AG10803 (cell line): ENCODE data around the gene FGFR3.
A peak's percentile ranks its signal among the peaks of the same experiment; 100 is the strongest.

Experiments used
- DNase-seq: peaks from one replicate; pipeline ENCODE4 v3.0.0; 2010; ENCODE audit warnings: low read depth
- H3K4me3 ChIP-seq: 2 replicates; pipeline ENCODE4 v1.5.1; 2011; ENCODE audit warnings: mild to moderate bottlenecking, low read length, control low read depth
- TF ChIP-seq, protein P1 (sequence below): conservative IDR thresholded peaks from 2 replicates; pipeline ENCODE4 v1.5.1; 2011; ENCODE audit warnings: mild to moderate bottlenecking, low read length, control low read depth, inconsistent platforms

FGFR3 gene

DNA sequence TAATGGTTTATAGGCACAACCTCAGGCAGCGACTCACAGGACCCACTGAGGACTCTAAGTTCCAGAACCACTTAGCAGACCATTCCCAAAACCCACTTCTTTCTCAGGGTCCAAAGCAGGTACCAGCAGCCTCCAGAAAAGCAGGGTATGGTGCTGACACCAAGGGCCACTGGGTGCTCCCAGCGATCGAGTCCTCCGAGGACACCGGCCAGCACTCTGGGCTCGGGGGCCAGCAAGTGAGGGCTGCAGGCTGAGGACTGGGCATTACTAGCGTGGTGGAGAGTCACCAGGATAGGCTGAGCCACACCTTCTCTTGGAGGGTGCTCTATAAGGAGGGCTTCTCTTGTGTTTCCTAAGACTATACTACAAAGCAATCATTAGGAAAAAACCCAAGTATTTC, 43.6 kb downstream of the FGFR3 start:
- no peak for DNase-seq
- H3K4me3 ChIP-seq: no peak overlapping the region
- TF ChIP-seq, protein P1, sequence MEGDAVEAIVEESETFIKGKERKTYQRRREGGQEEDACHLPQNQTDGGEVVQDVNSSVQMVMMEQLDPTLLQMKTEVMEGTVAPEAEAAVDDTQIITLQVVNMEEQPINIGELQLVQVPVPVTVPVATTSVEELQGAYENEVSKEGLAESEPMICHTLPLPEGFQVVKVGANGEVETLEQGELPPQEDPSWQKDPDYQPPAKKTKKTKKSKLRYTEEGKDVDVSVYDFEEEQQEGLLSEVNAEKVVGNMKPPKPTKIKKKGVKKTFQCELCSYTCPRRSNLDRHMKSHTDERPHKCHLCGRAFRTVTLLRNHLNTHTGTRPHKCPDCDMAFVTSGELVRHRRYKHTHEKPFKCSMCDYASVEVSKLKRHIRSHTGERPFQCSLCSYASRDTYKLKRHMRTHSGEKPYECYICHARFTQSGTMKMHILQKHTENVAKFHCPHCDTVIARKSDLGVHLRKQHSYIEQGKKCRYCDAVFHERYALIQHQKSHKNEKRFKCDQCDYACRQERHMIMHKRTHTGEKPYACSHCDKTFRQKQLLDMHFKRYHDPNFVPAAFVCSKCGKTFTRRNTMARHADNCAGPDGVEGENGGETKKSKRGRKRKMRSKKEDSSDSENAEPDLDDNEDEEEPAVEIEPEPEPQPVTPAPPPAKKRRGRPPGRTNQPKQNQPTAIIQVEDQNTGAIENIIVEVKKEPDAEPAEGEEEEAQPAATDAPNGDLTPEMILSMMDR: no peak

DNA sequence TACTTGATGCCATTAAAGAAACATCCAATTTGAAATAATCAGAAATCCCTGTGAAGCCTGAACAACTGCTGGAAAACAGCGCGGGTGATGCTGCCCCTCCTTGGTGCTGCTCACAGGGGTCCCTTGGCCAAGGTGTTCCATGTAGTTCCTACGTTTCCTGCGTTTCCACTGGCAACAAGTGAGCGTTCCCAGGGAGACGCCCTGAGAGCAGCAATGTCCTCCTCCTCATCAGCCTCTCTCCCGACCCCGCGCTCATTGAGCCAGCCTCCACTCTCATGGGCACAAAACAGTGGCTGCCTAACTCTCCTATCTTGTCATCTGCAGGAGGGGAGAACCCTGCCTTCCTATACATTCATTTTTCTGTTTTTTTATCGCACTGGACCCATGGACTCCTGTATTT, 44.0 kb downstream of the FGFR3 start:
- TF ChIP-seq, protein P1: no peak
- no peak overlapping the region for H3K4me3 ChIP-seq
- no peak for DNase-seq

DNA sequence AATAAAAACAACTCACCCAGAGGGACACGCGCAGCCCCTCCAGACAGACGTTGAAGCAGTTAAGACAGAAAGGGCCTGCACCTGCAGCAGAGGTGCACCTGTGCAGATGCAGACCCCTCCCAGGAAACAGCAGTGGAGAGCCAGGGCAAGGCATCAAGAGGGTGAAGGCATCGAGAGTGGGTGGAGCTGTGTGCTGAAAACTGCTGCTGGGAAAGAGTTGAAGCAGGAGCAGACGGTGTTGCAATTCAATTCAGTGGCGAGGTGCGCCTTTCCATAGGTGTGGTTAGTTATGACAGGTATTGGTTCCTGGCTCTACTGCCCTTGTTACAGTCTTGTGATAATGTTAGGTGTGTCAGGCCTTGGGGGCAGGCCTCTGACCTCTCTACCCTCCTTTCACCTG, 46.2 kb downstream of the FGFR3 start:
- no peak for DNase-seq
- no peak overlapping the region for H3K4me3 ChIP-seq
- TF ChIP-seq, protein P1: no peak

DNA sequence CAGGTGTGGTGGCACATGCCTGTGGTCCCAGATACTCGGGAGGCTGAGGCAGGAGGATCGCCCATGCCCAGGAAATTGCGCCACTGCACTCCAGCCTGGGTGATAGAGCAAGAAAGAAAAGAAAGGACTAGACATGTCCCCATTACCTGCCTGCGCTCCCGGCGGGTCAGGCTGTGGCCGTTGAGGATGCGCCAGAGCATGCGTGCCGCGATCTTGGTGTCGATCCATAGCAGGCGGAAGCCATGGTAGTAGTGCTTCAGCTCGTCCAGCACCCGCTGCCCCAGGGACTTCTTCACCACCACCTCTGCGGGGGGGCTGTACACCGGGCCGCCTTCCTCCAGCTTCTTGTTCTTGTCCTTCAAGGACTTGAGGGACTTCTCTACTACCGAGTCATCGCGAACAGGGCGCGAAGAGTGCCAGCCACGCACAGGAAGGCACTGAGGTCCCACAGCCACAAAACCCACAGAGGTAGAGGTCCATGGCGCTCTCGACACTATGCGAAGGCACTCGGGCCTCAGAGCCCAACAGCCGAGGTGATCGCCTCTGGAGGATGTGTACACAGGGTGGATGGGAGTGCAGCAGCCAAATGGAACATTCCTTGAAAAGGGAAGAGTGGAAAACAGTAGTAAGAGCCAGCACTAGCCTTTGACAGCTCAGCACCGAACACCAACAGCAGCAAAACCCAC, 48.3 kb downstream of the FGFR3 start:
- no peak overlapping the region for H3K4me3 ChIP-seq
- TF ChIP-seq, protein P1: no peak
- DNase-seq: no peak

GRCh38 chr4:1841887-1842210, 48.8 kb downstream of the FGFR3 start:
- TF ChIP-seq, protein P1: no peak
- H3K4me3 ChIP-seq: no peak overlapping the region
- DNase-seq: no peak

DNA sequence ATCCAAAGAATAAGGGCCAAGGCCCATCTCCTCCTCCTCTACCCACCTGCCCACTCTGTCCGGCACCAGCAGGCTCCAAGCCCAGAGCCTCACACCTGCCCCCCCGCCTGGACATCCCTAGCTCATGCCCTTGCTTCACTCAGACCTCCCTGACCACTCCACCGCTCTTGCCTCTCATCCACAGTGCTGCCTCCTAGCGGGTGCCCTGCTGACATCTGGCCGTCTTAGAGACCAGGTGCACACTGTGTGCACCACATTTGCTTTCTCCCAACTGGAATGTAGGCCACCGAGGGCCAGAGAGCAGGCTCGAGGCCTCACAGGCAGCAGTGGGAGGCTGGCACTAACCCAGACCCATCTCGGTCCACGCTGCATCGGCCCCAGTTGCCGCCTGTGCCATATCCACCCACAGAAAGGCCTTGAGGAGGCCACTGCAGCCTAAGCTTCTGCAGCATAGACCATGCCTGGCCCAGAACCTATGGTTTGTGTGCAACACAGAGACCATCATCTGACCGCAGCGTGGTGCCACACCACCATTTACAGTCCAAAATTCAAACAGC, 49.3 kb downstream of the FGFR3 start:
- DNase-seq: no peak
- TF ChIP-seq, protein P1: no peak
- no peak overlapping the region for H3K4me3 ChIP-seq

- TF ChIP-seq, protein P1: no peak
- no peak overlapping the region for H3K4me3 ChIP-seq
- DNase-seq: peak; percentile 80
These were observed 49.9 kb downstream of the FGFR3 start for GRCh38 chr4:1842993-1843448.
